Stimulated activated CD4-positive, alpha-beta T cell treated with anti-CD3 and anti-CD28 coated beads, Interleukin-2, amount 100 ng/mL, for 24 hours (primary cell): ENCODE measurements around the gene OBSL1.

Experiments used
- DNase-seq, 2 donors: peaks; one replicate each; pipeline ENCODE4 v3.0.0-alpha.2; 2020

Gene OBSL1

DNA sequence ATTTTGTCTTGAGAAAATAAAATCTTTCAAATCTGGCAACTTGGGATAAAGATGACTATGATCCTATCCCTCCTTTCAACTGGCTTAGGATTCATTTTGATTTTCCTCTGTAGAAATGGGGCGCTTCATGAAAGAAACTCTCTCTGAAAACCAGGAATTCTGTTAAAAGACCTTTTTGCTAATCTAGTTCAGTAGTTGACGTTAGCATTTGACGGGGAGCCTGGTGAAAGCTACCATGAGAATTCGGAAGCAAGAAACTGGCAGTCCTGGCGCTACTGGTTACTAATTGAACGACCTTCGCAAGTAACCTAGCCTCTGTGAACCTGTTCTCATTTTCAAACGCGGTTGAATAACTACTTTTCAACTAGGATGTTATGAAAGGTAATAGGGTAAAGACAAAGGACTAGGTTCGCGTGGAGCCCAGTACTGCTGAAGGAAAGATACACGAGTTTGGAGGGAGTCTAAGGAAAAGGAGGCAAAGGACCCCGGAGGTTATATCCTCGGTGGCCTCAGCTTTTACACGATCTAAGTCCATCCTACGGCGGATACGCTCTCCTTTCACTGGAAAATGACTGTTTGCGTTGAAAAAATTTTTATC is 25.7 kb upstream of the OBSL1 start:
- DNase-seq: no peak

GRCh38 chr2:219595256-219595655 is 23.9 kb upstream of the OBSL1 start:
- DNase-seq: no peak

- no peak for DNase-seq
Measured at GRCh38 chr2:219593154-219593553, 21.8 kb upstream of the OBSL1 start.

GRCh38 chr2:219592736-219593135 is 21.4 kb upstream of the OBSL1 start:
- no peak for DNase-seq

DNA sequence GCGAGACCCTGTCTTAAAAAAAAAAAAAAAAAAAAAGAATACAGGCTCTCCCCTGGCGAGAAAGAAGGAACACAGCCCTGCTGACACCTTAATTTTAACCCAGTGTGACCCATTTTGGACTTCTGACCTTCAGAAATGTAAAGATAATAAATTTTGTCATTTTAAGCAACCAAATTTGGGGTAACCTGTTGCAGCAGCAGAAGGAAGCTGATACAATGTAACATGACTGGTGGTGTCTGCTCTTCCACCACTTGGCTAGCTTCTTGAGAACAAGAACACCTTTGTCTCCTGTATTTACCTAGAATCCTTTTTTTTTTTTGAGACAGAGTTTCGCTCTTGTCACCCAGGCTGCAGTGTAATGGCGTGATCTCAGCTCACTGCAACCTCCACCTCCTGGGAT is 19.8 kb upstream of the OBSL1 start:
- DNase-seq: no peak

DNA sequence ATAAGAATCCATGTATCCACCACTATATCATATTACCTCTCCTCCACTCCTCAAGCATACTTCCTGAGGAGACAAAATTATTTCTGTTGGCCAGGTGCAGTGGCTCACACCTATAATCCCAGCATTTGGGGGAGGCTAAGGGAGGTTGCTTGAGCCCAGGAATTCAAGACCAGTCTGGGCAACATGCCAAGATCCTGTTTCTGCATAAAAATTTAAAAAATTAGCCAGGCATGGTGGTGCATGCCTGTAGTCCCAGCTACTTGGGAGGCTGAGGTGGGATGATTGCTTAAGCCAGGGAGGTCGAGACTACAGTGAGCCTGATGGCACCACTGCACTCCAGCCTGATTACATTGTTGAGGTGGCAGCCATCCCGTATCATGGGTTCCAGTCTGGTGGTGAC is 10.0 kb upstream of the OBSL1 start:
- DNase-seq: no peak

DNA sequence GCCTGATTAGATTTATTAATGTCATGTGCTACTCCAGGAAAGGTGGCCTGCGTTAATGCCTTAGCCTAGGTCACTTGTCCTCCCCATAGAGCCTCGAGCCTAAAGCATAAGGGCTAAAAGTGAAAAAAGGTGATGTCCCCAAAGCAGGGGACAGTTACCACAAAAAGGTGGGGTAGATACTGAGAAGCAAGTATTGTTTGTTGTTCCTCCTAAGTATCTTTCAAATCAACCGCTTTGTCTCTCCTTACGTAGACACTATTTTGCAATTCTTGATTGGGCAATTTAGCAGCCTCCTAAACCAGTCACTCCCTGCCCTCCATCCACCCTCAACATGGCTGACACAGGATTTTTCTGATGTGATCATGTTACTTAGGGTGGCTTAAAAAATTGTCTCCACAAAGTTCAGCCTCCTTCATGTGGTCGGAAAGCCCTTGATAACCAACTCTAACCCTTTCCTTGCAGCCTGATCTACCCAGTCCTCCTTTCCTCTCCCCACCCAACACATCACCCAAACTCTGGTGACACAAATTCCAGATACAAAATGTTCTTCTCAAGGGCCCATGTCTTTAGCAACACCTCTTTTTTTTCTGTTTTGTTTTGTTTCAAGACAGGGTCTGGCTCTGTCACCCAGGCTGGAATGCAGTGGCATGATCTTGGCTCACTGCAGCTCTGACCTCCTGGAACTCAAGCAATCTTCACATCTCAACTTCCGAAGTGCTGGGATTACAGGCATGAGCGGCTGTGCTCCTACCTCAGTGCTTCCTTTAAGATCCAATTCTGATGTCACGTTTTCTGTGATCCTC is 7.7 kb upstream of the OBSL1 start:
- DNase-seq: no peak

DNA sequence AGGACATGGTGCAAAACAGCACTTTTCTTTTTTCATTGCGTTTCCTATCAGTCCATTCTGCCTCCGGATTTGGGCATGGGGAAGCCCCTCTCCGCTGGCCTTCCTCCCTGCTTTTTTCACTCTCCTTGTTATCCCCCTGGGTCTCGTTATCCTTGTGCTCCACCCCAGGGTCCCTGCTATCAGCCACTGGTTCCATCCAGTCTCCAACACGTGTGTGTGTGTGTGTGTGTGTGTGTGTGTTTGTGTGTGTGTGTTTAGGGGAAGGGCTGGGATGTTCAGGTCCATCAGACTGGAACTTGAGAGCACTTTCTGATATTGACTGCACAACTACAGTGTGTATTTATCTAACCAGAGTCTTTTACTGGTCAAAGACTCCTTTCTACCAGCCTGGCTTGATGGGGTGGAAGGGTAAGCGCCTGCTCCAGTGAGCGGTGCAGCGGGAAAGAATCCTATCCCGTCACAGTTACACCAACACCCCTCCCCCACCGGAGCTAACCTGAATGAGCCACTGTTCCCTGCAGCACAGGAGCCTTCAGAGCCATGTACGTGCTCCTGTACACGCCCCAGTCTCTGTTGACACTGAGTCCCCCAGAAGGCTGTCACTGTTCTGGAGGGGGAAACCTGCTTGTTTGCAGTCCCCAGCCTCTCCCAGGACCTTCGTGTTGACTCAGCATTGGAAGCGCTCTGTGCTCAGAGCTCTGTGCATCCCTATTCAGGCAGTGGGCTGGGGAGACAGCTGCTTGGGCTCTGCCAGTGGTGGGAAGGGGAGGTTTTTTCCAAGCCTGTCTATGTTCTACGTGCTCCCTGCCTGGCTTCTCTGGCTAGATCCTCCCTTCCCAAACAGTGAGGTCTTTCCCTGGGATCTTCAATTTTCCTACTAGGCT is 5.4 kb upstream of the OBSL1 start:
- DNase-seq: no peak

GRCh38 chr2:219575566-219576504 is 4.5 kb upstream of the OBSL1 start:
- DNase-seq: no peak

- DNase-seq: no peak
Measured at GRCh38 chr2:219574484-219575311, 3.4 kb upstream of the OBSL1 start.

DNA sequence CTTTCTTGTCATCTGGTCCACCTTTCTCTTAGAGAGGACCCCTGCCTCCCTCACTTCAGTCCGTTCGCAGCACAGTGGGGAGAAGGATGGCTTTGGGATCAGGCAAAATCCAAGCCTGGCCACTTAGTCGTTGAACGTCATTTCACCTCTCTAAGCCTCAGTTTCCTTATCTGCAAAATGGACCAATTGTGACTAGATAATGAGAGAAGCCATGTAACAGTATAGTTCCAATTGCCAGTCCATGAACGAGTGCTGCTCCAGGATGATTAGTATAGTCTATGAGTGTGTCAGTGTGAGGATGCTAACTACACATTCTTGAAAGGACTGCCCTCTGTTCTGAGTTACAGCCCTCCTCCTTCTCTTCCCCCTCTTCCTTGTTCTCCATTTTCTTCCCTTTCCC is 1.8 kb upstream of the OBSL1 start:
- no peak for DNase-seq

DNA sequence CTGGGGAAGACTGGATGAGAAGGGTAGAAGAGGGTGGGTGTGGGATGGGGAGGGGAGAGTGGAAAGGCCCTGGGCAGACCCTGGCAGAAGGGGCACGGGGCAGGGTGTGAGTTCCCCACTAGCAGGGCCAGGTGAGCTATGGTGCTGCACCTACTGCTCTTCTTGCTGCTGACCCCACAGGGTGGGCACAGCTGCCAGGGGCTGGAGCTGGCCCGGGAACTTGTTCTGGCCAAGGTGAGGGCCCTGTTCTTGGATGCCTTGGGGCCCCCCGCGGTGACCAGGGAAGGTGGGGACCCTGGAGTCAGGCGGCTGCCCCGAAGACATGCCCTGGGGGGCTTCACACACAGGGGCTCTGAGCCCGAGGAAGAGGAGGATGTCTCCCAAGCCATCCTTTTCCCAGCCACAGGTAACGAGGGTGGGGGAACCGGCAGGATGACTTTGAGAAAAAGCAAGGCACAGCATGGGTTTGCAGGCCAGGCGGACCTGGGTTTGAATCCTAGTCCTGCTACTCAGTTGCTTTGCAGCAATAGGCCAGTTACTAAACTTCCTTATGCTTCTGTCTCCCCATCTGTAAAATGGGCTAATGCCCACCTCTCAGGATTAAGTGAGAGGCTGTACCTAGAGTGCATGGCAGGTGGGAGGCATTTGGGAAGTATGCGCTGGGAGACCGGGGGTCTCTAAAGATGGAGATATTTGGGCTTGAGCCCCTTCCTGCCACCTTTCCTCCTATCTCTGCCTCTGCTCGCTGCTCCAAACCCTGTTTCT is 1.1 kb upstream of the OBSL1 start, which contains the start of gene INHA:
Gene INHA, plus strand, starts transcription at position 74 of the 765 bp plus-strand sequence. Its CDS starts 65 bp downstream, at position 139.
- DNase-seq: no peak

GRCh38 chr2:219570924-219571310 is 422 bp downstream of the OBSL1 start:
- peak in 1 of 2 donors; percentile 19 for DNase-seq

- DNase-seq: peak in 1 of 2 donors; percentile 36
Measured at GRCh38 chr2:219570194-219570923, 980 bp downstream of the OBSL1 start.

GRCh38 chr2:219569635-219570034 is 1.7 kb downstream of the OBSL1 start:
- DNase-seq: no peak

DNA sequence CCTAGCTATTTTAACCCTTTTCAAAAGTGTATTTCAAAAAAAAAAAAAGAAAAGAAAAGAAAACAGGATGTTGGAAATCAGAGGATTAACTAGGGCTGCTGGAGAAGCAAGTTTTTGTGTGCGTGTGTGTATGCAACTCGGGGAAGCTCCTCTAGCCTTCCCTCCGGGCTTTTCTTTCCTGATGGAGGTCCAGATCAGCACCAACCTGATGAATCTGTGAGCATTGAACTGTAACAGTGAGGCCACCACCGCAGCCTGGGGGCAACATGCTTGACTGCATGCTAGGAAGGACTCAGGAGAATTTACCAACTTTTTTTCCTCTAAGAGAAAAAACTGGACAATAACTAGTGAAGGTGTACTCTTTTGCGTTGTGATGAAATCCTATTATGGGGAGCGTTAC is 2.3 kb downstream of the OBSL1 start:
- DNase-seq: no peak

GRCh38 chr2:219567791-219568361 is 3.5 kb downstream of the OBSL1 start:
- DNase-seq: no peak

GRCh38 chr2:219567131-219567530 is 4.2 kb downstream of the OBSL1 start:
- DNase-seq: no peak

GRCh38 chr2:219566640-219567039 is 4.7 kb downstream of the OBSL1 start:
- DNase-seq: no peak
